ENCODE measurements around the gene POLH. TPM values are rescaled to one million over a fixed set of nuclear protein-coding genes. Genes with fewer than 3 reads are reported as not detected.

The POLH gene
- total and polyA plus RNA-seq, 9 of the 15 experiments (the other 6 are each of a cell fraction or from before 2014, with no cell fraction given) = 5.8 to 31.6 (median 20.6) TPM

DNA sequence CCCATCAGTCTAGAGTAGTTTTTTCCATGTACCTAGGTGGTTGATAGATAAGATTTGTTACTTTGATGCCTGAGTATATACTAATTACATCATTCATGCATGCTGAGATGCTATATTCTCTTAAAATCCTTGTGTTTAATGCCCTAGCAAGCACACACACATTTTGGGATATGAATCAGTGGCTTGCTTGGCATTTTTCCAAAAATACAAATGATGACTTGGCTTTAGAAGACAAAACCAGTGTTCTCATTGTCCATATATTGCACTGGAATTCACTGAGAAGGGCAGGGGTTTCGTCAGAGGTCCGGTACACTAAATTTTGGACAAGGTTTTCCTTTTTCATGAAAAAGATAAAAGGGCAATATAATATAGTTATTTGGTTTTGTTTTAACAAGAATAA lies 28.2 kb downstream of the POLH start:
- ChIA-PET CTCF (ENCODE audit: low intra/inter-chr PET ratio) (no interaction called here), POLR2A (interaction anchor here (1.4 to 2.8 kb wide), 3 partner anchors 9 to 62 kb away, joined by 3 to 13 read pairs (median 9); no protein-coding TSS in a partner anchor)
- Histone ChIP-seq H3K79me2 (ENCODE audit: control insufficient read depth, insufficient read depth, low read length) (no peaks in the 10 kb centered on the region), H3K27me3 (ENCODE audit: control insufficient read depth in 2 of 2, insufficient read depth in 2 of 2, low read length in 2 of 2) (no peaks in the 10 kb centered on the region), H3K4me1 (replicated peaks in 1 of 2; ENCODE audit: control insufficient read depth in 2 of 2, insufficient read depth in 2 of 2, low read length in 2 of 2) (peaks cover 3 to 9% of the 10 kb centered on the region in 2 experiments; a peak in 4 of 5 replicates), H3K4me3 (no peak overlapping the region), H3K9ac (ENCODE audit: insufficient read depth in 1 of 2, low read depth in 2 of 2, low read length in 2 of 2) (no peak overlapping the region), H3K4me2 (ENCODE audit: insufficient read depth, low read length) (no peak overlapping the region), H3K27ac (ENCODE audit: extremely low read depth, low read depth, low read length) (no peak overlapping the region), H3K9me1 (ENCODE audit: control insufficient read depth, insufficient read depth, low read length) (no peaks in the 10 kb centered on the region), H3K9me3 (replicated peaks; ENCODE audit: control insufficient read depth, insufficient read depth, low read depth, low read length) (no peaks in the 10 kb centered on the region), H3K36me3 (ENCODE audit: control insufficient read depth, insufficient read depth, low read length) (peaks cover 73% of the 10 kb centered on the region), H2AFZ (ENCODE audit: low read depth, low read length) (no peak overlapping the region), H4K20me1 (replicated peaks; ENCODE audit: control insufficient read depth, insufficient read depth, low read length) (no peaks in the 10 kb centered on the region)
- TF ChIP-seq FOSL1 (tag; conservative IDR thresholded peaks at IDR 0.05) (0 out of 2 replicates have a peak, but pooled peaks have one; percentile 17), NFIC (IDR thresholded peaks at IDR 0.05) (peak; percentile 89), NFIX (CRISPR knock-in tag; IDR thresholded peaks at IDR 0.05; ENCODE audit: low read depth) (0 out of 2 replicates have a peak, but pooled peaks have one; percentile 23), FOXM1 (IDR thresholded peaks at IDR 0.05; ENCODE audit: low read depth) (no peak), FOXM1 (CRISPR knock-in tag; IDR thresholded peaks at IDR 0.05; ENCODE audit: low read depth) (no peak), CEBPG (CRISPR knock-in tag; IDR thresholded peaks at IDR 0.05) (no peak), CEBPG (tag; conservative IDR thresholded peaks at IDR 0.05 in 1 of 2, IDR thresholded peaks at IDR 0.05 in 1 of 2) (peak in 1 of 2 experiments; percentile 17; a peak in 1 of 4 replicates)
- intact Hi-C loops (cut with micrococcal nuclease) (no loop called here), in situ Hi-C loops (cut with MboI) (no loop called here)
- DNase-seq (ENCODE audit: extremely low read depth in 1 of 4, low spot score in 3 of 4) = no peak
- ATAC-seq = no peak
- 95% methylated on average over 2 of the region's 2 CpGs for WGBS (ENCODE audit: insufficient coverage, low coverage, missing lambda C conversion rate)
- no TSS peak for BruUV-seq (replicated peaks)
- FAIRE-seq = no peak
